ENCODE data around the gene TGOLN2.
"Not testable (repeated sequence)": the region's sequence is repeated elsewhere in the genome, so short reads cannot be mapped to it uniquely, and the experiment has no call there.

Gene TGOLN2

GRCh38 chr2:85327822-85328617 lies at the start of gene TGOLN2:
TGOLN2 (minus strand) TSS chr2:85327989; CDS start chr2:85327962, 27 bp downstream.
- Mint-ChIP-seq H3K4me3 (peak within 1 kb of the TSS; percentile 99), H3K36me3 (peaks cover 59% of the 10 kb centered on the region), H3K9me3 (no peaks in the 10 kb centered on the region), H3K4me1 (peaks cover 59% of the 10 kb centered on the region), H3K27ac (peak within 1 kb of the TSS; percentile 96)
- ATAC-seq (peak; percentile 91), DNase-seq (ENCODE audit: low spot score in 2 of 2) (peak; percentile 88 to 94)

GRCh38 chr2:85377083-85377482 lies 49.3 kb upstream of the TGOLN2 start:
- H3K27ac Mint-ChIP-seq = no peak overlapping the region
- H3K4me1 Mint-ChIP-seq = no peaks in the 10 kb centered on the region
- ATAC-seq (no peak), DNase-seq (ENCODE audit: low spot score in 2 of 2) (no peak)
- H3K36me3 Mint-ChIP-seq = peaks cover 55% of the 10 kb centered on the region
- no peaks in the 10 kb centered on the region for H3K9me3 Mint-ChIP-seq
- no peak overlapping the region for H3K4me3 Mint-ChIP-seq

- DNase-seq (ENCODE audit: low spot score in 2 of 2) = no peak
- H3K4me3 Mint-ChIP-seq = no peak overlapping the region
Measured at GRCh38 chr2:85376291-85377065, 48.7 kb upstream of the TGOLN2 start.

GRCh38 chr2:85371045-85371444 lies 43.3 kb upstream of the TGOLN2 start:
- H3K36me3 Mint-ChIP-seq = peaks cover 32% of the 10 kb centered on the region

More at GRCh38 chr2:85376291-85377065, 48.7 kb upstream of the TGOLN2 start:
- ATAC-seq = no peak
- no peaks in the 10 kb centered on the region for H3K4me1 Mint-ChIP-seq
- peaks cover 49% of the 10 kb centered on the region for H3K36me3 Mint-ChIP-seq
- H3K9me3 Mint-ChIP-seq = no peaks in the 10 kb centered on the region
- peak overlapping the region; percentile 13 for H3K27ac Mint-ChIP-seq

GRCh38 chr2:85369500-85369899 lies 41.7 kb upstream of the TGOLN2 start:
- H3K36me3 Mint-ChIP-seq = peaks cover 26% of the 10 kb centered on the region
- ATAC-seq = no peak
- no peak overlapping the region for H3K27ac Mint-ChIP-seq
- no peaks in the 10 kb centered on the region for H3K4me1 Mint-ChIP-seq
- no peak overlapping the region for H3K4me3 Mint-ChIP-seq
- no peak for DNase-seq (ENCODE audit: low spot score in 2 of 2)
- no peaks in the 10 kb centered on the region for H3K9me3 Mint-ChIP-seq

More at GRCh38 chr2:85371045-85371444, 43.3 kb upstream of the TGOLN2 start:
- DNase-seq (ENCODE audit: low spot score in 2 of 2) (no peak), ATAC-seq (no peak)
- Mint-ChIP-seq H3K4me1 (no peaks in the 10 kb centered on the region), H3K9me3 (no peaks in the 10 kb centered on the region), H3K27ac (no peak overlapping the region), H3K4me3 (no peak overlapping the region)

GRCh38 chr2:85368921-85369320 lies 41.1 kb upstream of the TGOLN2 start:
- DNase-seq (ENCODE audit: low spot score in 2 of 2) (no peak), ATAC-seq (no peak)
- Mint-ChIP-seq H3K9me3 (no peaks in the 10 kb centered on the region), H3K36me3 (peaks cover 25% of the 10 kb centered on the region), H3K27ac (peak overlapping the region; percentile 32), H3K4me3 (no peak overlapping the region), H3K4me1 (no peaks in the 10 kb centered on the region)

- Mint-ChIP-seq H3K36me3 (peaks cover 23% of the 10 kb centered on the region), H3K9me3 (no peaks in the 10 kb centered on the region), H3K4me1 (no peaks in the 10 kb centered on the region), H3K4me3 (no peak overlapping the region), H3K27ac (no peak overlapping the region)
- DNase-seq (ENCODE audit: low spot score in 2 of 2) (no peak), ATAC-seq (no peak)
Measured at GRCh38 chr2:85367180-85367579, 39.4 kb upstream of the TGOLN2 start.

GRCh38 chr2:85362653-85363387 lies 35.0 kb upstream of the TGOLN2 start:
- peaks cover 11% of the 10 kb centered on the region for H3K4me1 Mint-ChIP-seq
- peak overlapping the region; percentile 29 for H3K27ac Mint-ChIP-seq
- not testable (repeated sequence) for H3K9me3 Mint-ChIP-seq; H3K4me3 Mint-ChIP-seq; ATAC-seq; DNase-seq (ENCODE audit: low spot score in 2 of 2)
- H3K36me3 Mint-ChIP-seq = peaks cover 48% of the 10 kb centered on the region

GRCh38 chr2:85357736-85358135 lies 29.9 kb upstream of the TGOLN2 start:
- no peak overlapping the region for H3K4me3 Mint-ChIP-seq
- peaks cover 67% of the 10 kb centered on the region for H3K36me3 Mint-ChIP-seq
- no peaks in the 10 kb centered on the region for H3K9me3 Mint-ChIP-seq
- no peak overlapping the region for H3K27ac Mint-ChIP-seq
- ATAC-seq = no peak
- peaks cover 44% of the 10 kb centered on the region for H3K4me1 Mint-ChIP-seq
- DNase-seq (ENCODE audit: low spot score in 2 of 2) = no peak

GRCh38 chr2:85356186-85356585 lies 28.4 kb upstream of the TGOLN2 start:
- Mint-ChIP-seq H3K4me3 (no peak overlapping the region), H3K9me3 (no peaks in the 10 kb centered on the region), H3K36me3 (peaks cover 65% of the 10 kb centered on the region), H3K27ac (no peak overlapping the region), H3K4me1 (peaks cover 48% of the 10 kb centered on the region)
- DNase-seq (ENCODE audit: low spot score in 2 of 2) (no peak), ATAC-seq (no peak)

GRCh38 chr2:85355521-85355920 lies 27.7 kb upstream of the TGOLN2 start:
- peak overlapping the region; percentile 99 for H3K4me3 Mint-ChIP-seq
- DNase-seq (ENCODE audit: low spot score in 2 of 2) = no peak
- no peaks in the 10 kb centered on the region for H3K9me3 Mint-ChIP-seq
- no peak for ATAC-seq
- peaks cover 51% of the 10 kb centered on the region for H3K4me1 Mint-ChIP-seq
- peaks cover 65% of the 10 kb centered on the region for H3K36me3 Mint-ChIP-seq
- H3K27ac Mint-ChIP-seq = peak overlapping the region; percentile 100

GRCh38 chr2:85355073-85355410 lies 27.3 kb upstream of the TGOLN2 start:
- H3K4me1 Mint-ChIP-seq = peaks cover 54% of the 10 kb centered on the region
- DNase-seq (ENCODE audit: low spot score in 2 of 2) = no peak
- peaks cover 67% of the 10 kb centered on the region for H3K36me3 Mint-ChIP-seq
- ATAC-seq = peak; percentile 12
- H3K4me3 Mint-ChIP-seq = peak overlapping the region; percentile 99
- H3K9me3 Mint-ChIP-seq = no peaks in the 10 kb centered on the region
- peak overlapping the region; percentile 100 for H3K27ac Mint-ChIP-seq

- peaks cover 50% of the 10 kb centered on the region for H3K4me1 Mint-ChIP-seq
- no peaks in the 10 kb centered on the region for H3K9me3 Mint-ChIP-seq
- H3K27ac Mint-ChIP-seq = peak within 1 kb of the TSS; percentile 100
- DNase-seq (ENCODE audit: low spot score in 2 of 2) (peak; percentile 86 to 98), ATAC-seq (peak; percentile 99)
- peak within 1 kb of the TSS; percentile 99 for H3K4me3 Mint-ChIP-seq
- peaks cover 68% of the 10 kb centered on the region for H3K36me3 Mint-ChIP-seq
Measured at GRCh38 chr2:85354286-85355072, 26.7 kb upstream of the TGOLN2 start, which contains the start of the genes ELMOD3 and RETSAT. ELMOD3 (plus strand) TSS chr2:85354769; CDS start chr2:85357199, 2,430 bp downstream. RETSAT (minus strand) TSS chr2:85354528; CDS start chr2:85354507, 21 bp downstream.

GRCh38 chr2:85353876-85354285 lies 26.1 kb upstream of the TGOLN2 start:
- Mint-ChIP-seq H3K4me1 (peaks cover 48% of the 10 kb centered on the region), H3K27ac (peak overlapping the region; percentile 100), H3K36me3 (peaks cover 68% of the 10 kb centered on the region), H3K4me3 (peak overlapping the region; percentile 99), H3K9me3 (no peaks in the 10 kb centered on the region)
- DNase-seq (ENCODE audit: low spot score in 2 of 2) (no peak), ATAC-seq (peak; percentile 4)
